HepG2 (cell line): ENCODE data around the gene TTBK2. TPM values are rescaled to one million over a fixed set of nuclear protein-coding genes. Genes with fewer than 3 reads are reported as not detected.

Experiments used
- ATAC-seq: fragments of 200-7000 bp; cut with Tn5 transposase; 3 replicates; pipeline ENCODE4 v1.9.1; 2020; ENCODE audit warnings: mild to moderate bottlenecking, moderate library complexity
- BruUV-seq: library from RNA; stranded (reverse); fragments of 400-500 nt; replicated peaks from 2 replicates; lab custom pipeline; 2021; lab: Mats Ljungman, UMichigan
- CTCF ChIA-PET: fragments of 300-600 bp; formaldehyde crosslinking; extraction: SDS; loops from one replicate; lab custom pipeline; 2021; ENCODE audit warnings: low total read pairs, inconsistent platforms, low intra/inter-chr PET ratio; lab: Yijun Ruan, JAX
- POLR2A ChIA-PET: fragments of 350-600 bp; sonication (Branson Sonifier 250); formaldehyde crosslinking; loops from one replicate; lab custom pipeline; 2020; ENCODE audit warnings: antibody characterized with exemption, inconsistent platforms; lab: Yijun Ruan, JAX
- DNase-seq: peaks from one replicate; pipeline ENCODE4 v3.0.0-alpha.2; 2015; ENCODE audit warnings: low spot score
- FAIRE-seq: peaks from 3 replicates; lab custom pipeline; 2011; peaks lifted over from hg19 to GRCh38; lab: Jason Lieb, UNC
- H2AFZ ChIP-seq: one replicate; pipeline ENCODE4 v1.6.1; 2011; ENCODE audit warnings: low read length, inconsistent platforms
- H3K27ac ChIP-seq: fragments of 300-600 bp; 3 replicates; pipeline ENCODE4 v1.8.0; 2011; ENCODE audit warnings: mixed run types, mild to moderate bottlenecking, mixed read lengths, low read length, inconsistent platforms; ENCODE audit not compliant: insufficient read depth; ENCODE audit errors: extremely low read length
- H3K27me3 ChIP-seq, 2 experiments: fragments of 200-600 bp in 1 of 2; 2 replicates in 1 of 2; 3 replicates in 1 of 2; pipeline versions ENCODE4 v1.6.0 to v1.8.0; 2011; ENCODE audit warnings: low read length in 2 of 2, mild to moderate bottlenecking in 2 of 2, moderate library complexity in 2 of 2, inconsistent platforms in 1 of 2; ENCODE audit not compliant: insufficient read depth in 2 of 2, control insufficient read depth in 1 of 2
- H3K36me3 ChIP-seq, 2 experiments: fragments of 200-600 bp in 1 of 2; replicated peaks in 1 of 2; 2 replicates in 1 of 2; 3 replicates in 1 of 2; pipeline versions ENCODE4 v1.5.1 to v1.8.0; 2011; ENCODE audit warnings: low read length in 2 of 2, inconsistent platforms in 1 of 2; ENCODE audit not compliant: insufficient read depth in 2 of 2, control insufficient read depth in 1 of 2
- H3K4me1 ChIP-seq: 2 replicates; pipeline ENCODE4 v1.5.1; 2012; ENCODE audit warnings: low read length, inconsistent platforms; ENCODE audit not compliant: insufficient read depth
- H3K4me2 ChIP-seq: 2 replicates; pipeline ENCODE4 v1.6.0; 2011; ENCODE audit warnings: low read depth, low read length, inconsistent platforms
- H3K4me3 ChIP-seq, 3 experiments: fragments of 200-600 bp in 1 of 3; sonication (generic), shearing (Covaris generic) in 1 of 3; replicated peaks in 1 of 3; 2 replicates each; pipeline ENCODE4 v1.5.1; 2011 to 2016; ENCODE audit warnings: low read length in 3 of 3, inconsistent platforms in 2 of 3, low read depth in 2 of 3, mild to moderate bottlenecking in 2 of 3, control low read depth in 1 of 3, mixed read lengths in 1 of 3; ENCODE audit not compliant: insufficient read depth in 1 of 3
- H3K79me2 ChIP-seq: one replicate; pipeline ENCODE4 v1.6.1; 2011; ENCODE audit warnings: low read length, inconsistent platforms; ENCODE audit not compliant: insufficient read depth
- H3K9ac ChIP-seq: 2 replicates; pipeline ENCODE4 v1.6.0; 2011; ENCODE audit warnings: mild to moderate bottlenecking, low read depth, low read length, inconsistent platforms; ENCODE audit not compliant: insufficient read depth
- H3K9me3 ChIP-seq: 2 replicates; pipeline ENCODE4 v1.5.1; 2012; ENCODE audit warnings: mild to moderate bottlenecking, low read length
- H4K20me1 ChIP-seq: 2 replicates; pipeline ENCODE4 v1.6.0; 2011; ENCODE audit warnings: inconsistent platforms, mild to moderate bottlenecking, low read length, moderate library complexity; ENCODE audit not compliant: insufficient read depth
- NFIB ChIP-seq: sonication (generic); formaldehyde crosslinking; IDR thresholded peaks from 2 replicates; pipeline ENCODE4 v1.9.0; 2021; ENCODE audit warnings: missing genetic modification reagents, mild to moderate bottlenecking, borderline replicate concordance
- PAXIP1 ChIP-seq: sonication (generic); formaldehyde crosslinking; conservative IDR thresholded peaks from 2 replicates; pipeline ENCODE4 v1.4.0; 2020; ENCODE audit warnings: mild to moderate bottlenecking, missing genetic modification reagents, moderate library complexity
- PHF21A ChIP-seq: sonication (generic); formaldehyde crosslinking; IDR thresholded peaks from 2 replicates; pipeline ENCODE4 v1.5.0; 2020; ENCODE audit warnings: mild to moderate bottlenecking, missing genetic modification reagents
- TAF15 ChIP-seq: fragments of 200-400 bp; formaldehyde crosslinking; IDR thresholded peaks from one replicate; pipeline ENCODE4 v1.6.1; 2018; ENCODE audit warnings: mild to moderate bottlenecking, low read depth, low read length; ENCODE audit not compliant: poor library complexity, severe bottlenecking
- THAP9 ChIP-seq: sonication (generic); formaldehyde crosslinking; IDR thresholded peaks from 2 replicates; pipeline ENCODE4; 2020; ENCODE audit warnings: missing genetic modification reagents, mild to moderate bottlenecking, borderline replicate concordance
- ZBTB44 ChIP-seq: sonication (generic); formaldehyde crosslinking; IDR thresholded peaks from 2 replicates; pipeline ENCODE4 v1.4.0; 2020; ENCODE audit warnings: missing genetic modification reagents
- ZFYVE20 ChIP-seq: sonication (generic); formaldehyde crosslinking; IDR thresholded peaks from 2 replicates; pipeline ENCODE4 v1.8.0; 2023; ENCODE audit warnings: low read depth, mild to moderate bottlenecking, moderate library complexity, missing genetic modification reagents, borderline replicate concordance
- ZNF589 ChIP-seq: sonication (generic); formaldehyde crosslinking; conservative IDR thresholded peaks from 2 replicates; pipeline ENCODE4 v1.8.0; 2022; ENCODE audit warnings: mild to moderate bottlenecking, moderate library complexity, missing genetic modification reagents
- ZNF652 ChIP-seq: IDR thresholded peaks from 2 replicates; pipeline ENCODE4 v1.6.1; 2016; ENCODE audit warnings: low read depth, borderline replicate concordance
- ZNF790 ChIP-seq: sonication (generic); formaldehyde crosslinking; IDR thresholded peaks from 2 replicates; pipeline ENCODE4 v1.8.0; 2022; ENCODE audit warnings: missing genetic modification reagents, mild to moderate bottlenecking, borderline replicate concordance
- WGBS: methylation state at CpG from one replicate; pipeline ENCODE4 v1.1.6; 2017; ENCODE audit warnings: low lambda C conversion rate; 5-methylcytosine and 5-hydroxymethylcytosine counted together
- in situ Hi-C: cut with HindIII; loops from 2 replicates; pipeline ENCODE4 v1.10.0; 2017; ENCODE audit warnings: low pct_unique_long_range_greater_than_20kb; ENCODE audit not compliant: extremely low pct_ligation_motif_present
- intact Hi-C: fragments of 100-400 bp; cut with micrococcal nuclease; formaldehyde crosslinking; loops from one replicate; pipeline ENCODE4 v1.10.0; 2022; ENCODE audit not compliant: unreplicated experiment
- polyA plus RNA-seq, 8 experiments: library from polyadenylated mRNA; depleted of rRNA in 3 of 8; stranded (reverse) in 7 of 8; unstranded in 1 of 8; fragments of >200 nt; fragmentation: Illumina TruSeq in 4 of 8; extraction: Trizol in 4 of 8; gene quantifications; 2 replicates each; pipeline versions ENCODE4 v1.2.1 to v1.2.3, GENCODE V29; 2011 to 2016; ENCODE audit warnings: low read depth in 4 of 8, missing spikeins in 1 of 8, mixed read lengths in 1 of 8; ENCODE audit not compliant: insufficient read depth in 1 of 8
- total RNA-seq, 5 experiments: library from RNA; depleted of rRNA; stranded (reverse); fragments of >200 nt; fragmentation: Illumina TruSeq; extraction: Trizol; gene quantifications; 2 replicates each; pipeline ENCODE4 v1.2.3, GENCODE V29; 2016; ENCODE audit warnings: low read depth in 1 of 5

Gene TTBK2
- total and polyA plus RNA-seq, 2 of the 13 experiments (the other 11 are each of a cell fraction or from before 2014, with no cell fraction given): 5.1 to 7.4 TPM

GRCh38 chr15:42858999-42859789 is 61.4 kb downstream of the TTBK2 start:
- Histone ChIP-seq H3K27ac (no peak overlapping the region), H3K4me2 (no peak overlapping the region), H3K9ac (no peak overlapping the region), H3K9me3 (no peaks in the 10 kb centered on the region), H3K4me3 (no peak overlapping the region), H3K4me1 (no peaks in the 10 kb centered on the region), H2AFZ (no peak overlapping the region), H3K36me3 (no peaks in the 10 kb centered on the region), H4K20me1 (no peaks in the 10 kb centered on the region), H3K27me3 (no peaks in the 10 kb centered on the region), H3K79me2 (no peaks in the 10 kb centered on the region)
- DNase-seq (no peak), FAIRE-seq (no peak), ATAC-seq (no peak)
- POLR2A ChIA-PET: no interaction called here
- WGBS: 94% methylated on average over 2 of the region's 2 CpGs
- intact Hi-C loops: no loop called here
- TF ChIP-seq ZBTB44 (no peak), NFIB (CRISPR knock-in tag) (no peak), TAF15 (no peak), THAP9 (CRISPR knock-in tag) (no peak), PAXIP1 (CRISPR knock-in tag) (no peak), ZNF589 (CRISPR knock-in tag) (no peak), ZNF790 (CRISPR knock-in tag) (no peak), PHF21A (CRISPR knock-in tag) (no peak), ZNF652 (CRISPR knock-in tag) (no peak), ZFYVE20 (CRISPR knock-in tag) (no peak)
- CTCF ChIA-PET: no interaction called here
- in situ Hi-C loops: no loop called here
- BruUV-seq: no TSS peak
